ENCODE data around the gene LYPD5.

LYPD5 gene

GRCh38 chr19:43809762-43810696 lies 7.8 kb upstream of the LYPD5 start:
- TF ChIP-seq CTCF (IDR thresholded peaks at IDR 0.05), result peak; percentile 44; the same call in 1 of the 2 replicates

- TF ChIP-seq CTCF (IDR thresholded peaks at IDR 0.05), result no peak
Measured at GRCh38 chr19:43807651-43808050, 5.4 kb upstream of the LYPD5 start.

GRCh38 chr19:43806848-43807247 lies 4.6 kb upstream of the LYPD5 start:
- TF ChIP-seq CTCF (IDR thresholded peaks at IDR 0.05), result no peak

GRCh38 chr19:43804432-43804831 lies 2.2 kb upstream of the LYPD5 start:
- TF ChIP-seq CTCF (IDR thresholded peaks at IDR 0.05), result no peak

- no peak for TF ChIP-seq CTCF (IDR thresholded peaks at IDR 0.05)
Measured at GRCh38 chr19:43799502-43800142, 2.6 kb downstream of the LYPD5 start.

- TF ChIP-seq CTCF (IDR thresholded peaks at IDR 0.05), result no peak
Measured at GRCh38 chr19:43798546-43799409, 3.5 kb downstream of the LYPD5 start.

- no peak for TF ChIP-seq CTCF (IDR thresholded peaks at IDR 0.05)
Measured at GRCh38 chr19:43798026-43798545, 4.2 kb downstream of the LYPD5 start.

Data from LNCAP (cell line).